Activated gamma-delta T cell (primary cell): ENCODE measurements around the gene SLAMF6.
"Not testable (repeated sequence)": the region's sequence is repeated elsewhere in the genome, so short reads cannot be mapped to it uniquely, and the experiment has no call there.

Experiments used
- DNase-seq: peaks from one replicate; lab custom pipeline; 2025; lab: John Stamatoyannopoulos, UW

The SLAMF6 gene

GRCh38 chr1:160504651-160505050 is 18.4 kb downstream of the SLAMF6 start:
- DNase-seq = no peak

- no peak for DNase-seq
Observed at GRCh38 chr1:160503087-160503486, 20.0 kb downstream of the SLAMF6 start.

GRCh38 chr1:160500321-160500990 is 22.6 kb downstream of the SLAMF6 start:
- DNase-seq = no peak

GRCh38 chr1:160499631-160500030 is 23.4 kb downstream of the SLAMF6 start:
- no peak for DNase-seq

GRCh38 chr1:160498301-160499065 is 24.6 kb downstream of the SLAMF6 start:
- DNase-seq = not testable (repeated sequence)

- DNase-seq = no peak
Observed at GRCh38 chr1:160496334-160496733, 26.7 kb downstream of the SLAMF6 start.

- no peak for DNase-seq
Observed at GRCh38 chr1:160494620-160495019, 28.4 kb downstream of the SLAMF6 start.

- no peak for DNase-seq
Observed at GRCh38 chr1:160492617-160493016, 30.4 kb downstream of the SLAMF6 start.

- no peak for DNase-seq
Observed at GRCh38 chr1:160491981-160492380, 31.1 kb downstream of the SLAMF6 start.

- no peak for DNase-seq
Observed at GRCh38 chr1:160491017-160491416, 32.0 kb downstream of the SLAMF6 start.

- no peak for DNase-seq
Observed at GRCh38 chr1:160489513-160490261, 33.4 kb downstream of the SLAMF6 start.

- no peak for DNase-seq
Observed at GRCh38 chr1:160488347-160489058, 34.6 kb downstream of the SLAMF6 start.

GRCh38 chr1:160486453-160486852 is 36.6 kb downstream of the SLAMF6 start:
- DNase-seq = no peak

- no peak for DNase-seq
Observed at GRCh38 chr1:160483505-160484185, 39.4 kb downstream of the SLAMF6 start.

GRCh38 chr1:160481979-160482596 is 41.0 kb downstream of the SLAMF6 start:
- no peak for DNase-seq

GRCh38 chr1:160480781-160481180 is 42.3 kb downstream of the SLAMF6 start:
- DNase-seq = not testable (repeated sequence)

GRCh38 chr1:160479091-160479490 is 44.0 kb downstream of the SLAMF6 start:
- not testable (repeated sequence) for DNase-seq

- DNase-seq = no peak
Observed at GRCh38 chr1:160474392-160475242, 48.4 kb downstream of the SLAMF6 start.

- no peak for DNase-seq
Observed at GRCh38 chr1:160472112-160472511, 50.9 kb downstream of the SLAMF6 start.

- DNase-seq = no peak
Observed at GRCh38 chr1:160471253-160471652, 51.8 kb downstream of the SLAMF6 start.
